ENCODE data around the gene ZNF292. TPM values are rescaled to one million over a fixed set of nuclear protein-coding genes. Genes with fewer than 3 reads are reported as not detected.

The ZNF292 gene
- polyA plus RNA-seq, 1 of the 3 experiments (the other 2 are of a cell fraction), result 3.2 TPM

GRCh38 chr6:87174078-87174579, 18.8 kb downstream of the ZNF292 start:
- H4K20me1 ChIP-seq (ENCODE audit: insufficient read depth), result peaks cover 95% of the 10 kb centered on the region
- DNase-seq, result no peak
- no peaks in the 10 kb centered on the region for H3K9me3 ChIP-seq
- no peak overlapping the region for H3K4me2 ChIP-seq
- TF ChIP-seq ZBTB33 (IDR thresholded peaks at IDR 0.05; ENCODE audit: borderline replicate concordance, low read depth) (no peak), FOSL2 (IDR thresholded peaks at IDR 0.05; ENCODE audit: borderline replicate concordance, low read depth) (no peak), NFIC (IDR thresholded peaks at IDR 0.05; ENCODE audit: borderline replicate concordance) (no peak), CTCF (IDR thresholded peaks at IDR 0.05) (no peak), JUND (IDR thresholded peaks at IDR 0.05) (no peak), REST (IDR thresholded peaks at IDR 0.05; ENCODE audit: low read depth, low read length) (no peak)
- no peaks in the 10 kb centered on the region for H3K27me3 ChIP-seq (ENCODE audit: insufficient read depth)
- peaks cover 0 to 10% of the 10 kb centered on the region in 2 experiments; a peak in 3 of 4 replicates for H3K4me1 ChIP-seq (ENCODE audit: control insufficient read depth in 1 of 2, insufficient read depth in 2 of 2, low read depth in 1 of 2, low read length in 1 of 2)
- ChIA-PET POLR2A (no interaction called here), CTCF (interaction anchor here (0.8 kb wide), 1 partner anchor 94 kb away, joined by 3 read pairs; no protein-coding TSS in a partner anchor)
- no peak overlapping the region for H3K4me3 ChIP-seq (ENCODE audit: low read depth in 2 of 2, low read length in 1 of 2)
- no peaks in the 10 kb centered on the region for H3F3A ChIP-seq (replicated peaks; ENCODE audit: insufficient read depth)
- no peaks in the 10 kb centered on the region for H3K9me2 ChIP-seq
- H3K36me3 ChIP-seq (replicated peaks in 1 of 2; ENCODE audit: control insufficient read depth in 1 of 2, insufficient read depth in 2 of 2, low read length in 1 of 2), result peaks cover 14 to 17% of the 10 kb centered on the region in 2 experiments
- no peak overlapping the region for H2AFZ ChIP-seq (ENCODE audit: low read depth)
- no peak overlapping the region; a peak in 1 of 4 replicates for H3K27ac ChIP-seq (ENCODE audit: low read depth in 2 of 2, low read length in 1 of 2)
- H3K79me2 ChIP-seq (ENCODE audit: insufficient read depth), result peaks cover 100% of the 10 kb centered on the region
- no peak overlapping the region for H3K9ac ChIP-seq
- 90% methylated on average over 3 of the region's 3 CpGs for WGBS (ENCODE audit: low lambda C conversion rate)

GRCh38 chr6:87176493-87176892, 21.1 kb downstream of the ZNF292 start:
- ChIA-PET POLR2A (no interaction called here), CTCF (no interaction called here)
- Histone ChIP-seq H3K27me3 (ENCODE audit: insufficient read depth) (no peaks in the 10 kb centered on the region), H3K9me2 (no peaks in the 10 kb centered on the region), H3K4me2 (no peak overlapping the region), H3K79me2 (ENCODE audit: insufficient read depth) (peaks cover 100% of the 10 kb centered on the region), H3K4me3 (ENCODE audit: low read depth in 2 of 2, low read length in 1 of 2) (no peak overlapping the region), H3K9ac (no peak overlapping the region), H3F3A (replicated peaks; ENCODE audit: insufficient read depth) (no peaks in the 10 kb centered on the region), H3K4me1 (ENCODE audit: control insufficient read depth in 1 of 2, insufficient read depth in 2 of 2, low read depth in 1 of 2, low read length in 1 of 2) (peaks cover 0 to 2% of the 10 kb centered on the region in 2 experiments; a peak in 2 of 4 replicates), H3K27ac (ENCODE audit: low read depth in 2 of 2, low read length in 1 of 2) (no peak overlapping the region), H3K9me3 (no peaks in the 10 kb centered on the region), H4K20me1 (ENCODE audit: insufficient read depth) (peaks cover 93% of the 10 kb centered on the region), H2AFZ (ENCODE audit: low read depth) (no peak overlapping the region), H3K36me3 (replicated peaks in 1 of 2; ENCODE audit: control insufficient read depth in 1 of 2, insufficient read depth in 2 of 2, low read length in 1 of 2) (peaks cover 14 to 16% of the 10 kb centered on the region in 2 experiments)
- no peak for DNase-seq
- 100% methylated on average over 2 of the region's 2 CpGs for whole genome bisulfite sequencing (ENCODE audit: low lambda C conversion rate)
- no peak for TF ChIP-seq TEAD4 (IDR thresholded peaks at IDR 0.05; ENCODE audit: borderline replicate concordance, insufficient read depth)

All from SK-N-SH (cell line).